K562 (cell line): ENCODE results near the gene SCN4B. TPM values are rescaled to one million over a fixed set of nuclear protein-coding genes. Genes with fewer than 3 reads are reported as not detected.
A peak's percentile ranks its signal among the peaks of the same experiment; 100 is the strongest.

Experiments
- EGR1 ChIP-seq: fragments of 450-650 bp; conservative IDR thresholded peaks from 2 replicates; pipeline ENCODE4 v1.6.1; 2017; ENCODE audit warnings: mild to moderate bottlenecking
- NFE2 ChIP-seq: IDR thresholded peaks from 2 replicates; pipeline ENCODE4 v1.6.1; 2014; ENCODE audit warnings: antibody characterized with exemption, low read depth
- ZNF23 ChIP-seq: fragments of 250-450 bp; sonication (Bioruptor Pico); IDR thresholded peaks from 2 replicates; pipeline ENCODE4 v1.4.0; 2020; ENCODE audit warnings: mild to moderate bottlenecking
- polyA plus RNA-seq, 8 experiments: library from polyadenylated mRNA; depleted of rRNA in 4 of 8; stranded (reverse) in 5 of 8; unstranded in 3 of 8; fragments of >200 nt; fragmentation: Nextera tagmentation in 2 of 8; fragmentation: Illumina TruSeq in 1 of 8; extraction: Ambion mirVana in 2 of 8; extraction: Trizol in 1 of 8; gene quantifications; 2 replicates each; pipeline versions ENCODE4 v1.2.1 to v1.2.3, GENCODE V29; 2011 to 2014; ENCODE audit warnings: inconsistent platforms in 1 of 8, missing spikeins in 1 of 8
- total RNA-seq, 7 experiments: library from RNA; depleted of rRNA in 6 of 7; stranded (reverse); fragments of >200 nt in 6 of 7; fragmentation: Illumina TruSeq in 2 of 7; extraction: Trizol in 2 of 7; gene quantifications; 2 replicates each; pipeline versions ENCODE4 v1.2.1 to v1.2.3, GENCODE V29; 2011 to 2021; ENCODE audit warnings: low replicate concordance in 1 of 7
- TF ChIP-seq, protein P1 (sequence below), 2 experiments: IDR thresholded peaks; 2 replicates each; pipeline ENCODE4 v1.6.1; 2012; ENCODE audit warnings: improper control_type of control experiment in 2 of 2, low read depth in 2 of 2, low read length in 2 of 2, borderline replicate concordance in 1 of 2
- TF ChIP-seq, protein P2 (sequence below): fragments of 450-650 bp; IDR thresholded peaks from 2 replicates; pipeline ENCODE4 v1.6.1; 2017; ENCODE audit warnings: antibody characterized with exemption, mild to moderate bottlenecking

The SCN4B gene
- total and polyA plus RNA-seq, 9 of the 15 experiments (the other 6 are each of a cell fraction or from before 2014, with no cell fraction given) = 0.03 TPM; not detected in 8

DNA sequence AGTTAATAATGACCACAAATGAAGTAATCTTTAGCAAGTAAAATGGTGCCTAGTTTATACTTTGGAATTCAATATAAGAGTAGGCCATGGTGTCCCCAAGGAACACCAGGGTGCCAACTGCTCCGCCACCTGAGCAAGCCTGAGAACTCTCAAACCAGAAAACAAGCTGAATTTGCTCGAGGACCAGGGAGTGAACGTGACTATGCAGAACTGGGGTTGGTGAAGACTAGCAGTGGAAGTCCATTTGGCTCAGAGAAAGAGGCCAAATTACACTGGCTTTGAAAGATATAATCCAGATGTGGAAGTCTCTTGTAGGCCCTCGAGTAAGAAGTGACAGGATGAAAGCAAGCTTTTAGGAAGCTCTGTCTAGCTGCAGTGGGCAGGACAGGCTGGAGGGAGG, 57.1 kb downstream of the SCN4B start (continued):
- TF ChIP-seq, protein P1, sequence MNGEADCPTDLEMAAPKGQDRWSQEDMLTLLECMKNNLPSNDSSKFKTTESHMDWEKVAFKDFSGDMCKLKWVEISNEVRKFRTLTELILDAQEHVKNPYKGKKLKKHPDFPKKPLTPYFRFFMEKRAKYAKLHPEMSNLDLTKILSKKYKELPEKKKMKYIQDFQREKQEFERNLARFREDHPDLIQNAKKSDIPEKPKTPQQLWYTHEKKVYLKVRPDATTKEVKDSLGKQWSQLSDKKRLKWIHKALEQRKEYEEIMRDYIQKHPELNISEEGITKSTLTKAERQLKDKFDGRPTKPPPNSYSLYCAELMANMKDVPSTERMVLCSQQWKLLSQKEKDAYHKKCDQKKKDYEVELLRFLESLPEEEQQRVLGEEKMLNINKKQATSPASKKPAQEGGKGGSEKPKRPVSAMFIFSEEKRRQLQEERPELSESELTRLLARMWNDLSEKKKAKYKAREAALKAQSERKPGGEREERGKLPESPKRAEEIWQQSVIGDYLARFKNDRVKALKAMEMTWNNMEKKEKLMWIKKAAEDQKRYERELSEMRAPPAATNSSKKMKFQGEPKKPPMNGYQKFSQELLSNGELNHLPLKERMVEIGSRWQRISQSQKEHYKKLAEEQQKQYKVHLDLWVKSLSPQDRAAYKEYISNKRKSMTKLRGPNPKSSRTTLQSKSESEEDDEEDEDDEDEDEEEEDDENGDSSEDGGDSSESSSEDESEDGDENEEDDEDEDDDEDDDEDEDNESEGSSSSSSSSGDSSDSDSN (IDR thresholded peaks at IDR 0.05; ENCODE audit: borderline replicate concordance in 1 of 2, low read depth in 2 of 2, low read length in 2 of 2) = no peak
- TF ChIP-seq, protein P2, sequence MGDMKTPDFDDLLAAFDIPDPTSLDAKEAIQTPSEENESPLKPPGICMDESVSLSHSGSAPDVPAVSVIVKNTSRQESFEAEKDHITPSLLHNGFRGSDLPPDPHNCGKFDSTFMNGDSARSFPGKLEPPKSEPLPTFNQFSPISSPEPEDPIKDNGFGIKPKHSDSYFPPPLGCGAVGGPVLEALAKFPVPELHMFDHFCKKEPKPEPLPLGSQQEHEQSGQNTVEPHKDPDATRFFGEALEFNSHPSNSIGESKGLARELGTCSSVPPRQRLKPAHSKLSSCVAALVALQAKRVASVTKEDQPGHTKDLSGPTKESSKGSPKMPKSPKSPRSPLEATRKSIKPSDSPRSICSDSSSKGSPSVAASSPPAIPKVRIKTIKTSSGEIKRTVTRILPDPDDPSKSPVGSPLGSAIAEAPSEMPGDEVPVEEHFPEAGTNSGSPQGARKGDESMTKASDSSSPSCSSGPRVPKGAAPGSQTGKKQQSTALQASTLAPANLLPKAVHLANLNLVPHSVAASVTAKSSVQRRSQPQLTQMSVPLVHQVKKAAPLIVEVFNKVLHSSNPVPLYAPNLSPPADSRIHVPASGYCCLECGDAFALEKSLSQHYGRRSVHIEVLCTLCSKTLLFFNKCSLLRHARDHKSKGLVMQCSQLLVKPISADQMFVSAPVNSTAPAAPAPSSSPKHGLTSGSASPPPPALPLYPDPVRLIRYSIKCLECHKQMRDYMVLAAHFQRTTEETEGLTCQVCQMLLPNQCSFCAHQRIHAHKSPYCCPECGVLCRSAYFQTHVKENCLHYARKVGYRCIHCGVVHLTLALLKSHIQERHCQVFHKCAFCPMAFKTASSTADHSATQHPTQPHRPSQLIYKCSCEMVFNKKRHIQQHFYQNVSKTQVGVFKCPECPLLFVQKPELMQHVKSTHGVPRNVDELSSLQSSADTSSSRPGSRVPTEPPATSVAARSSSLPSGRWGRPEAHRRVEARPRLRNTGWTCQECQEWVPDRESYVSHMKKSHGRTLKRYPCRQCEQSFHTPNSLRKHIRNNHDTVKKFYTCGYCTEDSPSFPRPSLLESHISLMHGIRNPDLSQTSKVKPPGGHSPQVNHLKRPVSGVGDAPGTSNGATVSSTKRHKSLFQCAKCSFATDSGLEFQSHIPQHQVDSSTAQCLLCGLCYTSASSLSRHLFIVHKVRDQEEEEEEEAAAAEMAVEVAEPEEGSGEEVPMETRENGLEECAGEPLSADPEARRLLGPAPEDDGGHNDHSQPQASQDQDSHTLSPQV = peak; percentile 26; the same call in 1 of the 2 replicates
- TF ChIP-seq EGR1 = no peak
- TF ChIP-seq NFE2 = peak; percentile 49
- no peak for TF ChIP-seq ZNF23
